GM12874 (cell line): ENCODE results near the gene ULK4.

Experiments
- TF ChIP-seq, protein P1 (sequence below): IDR thresholded peaks from 2 replicates; pipeline ENCODE4 v1.5.1; 2011; ENCODE audit warnings: low read depth, mild to moderate bottlenecking, control low read depth, low read length, moderate library complexity; ENCODE audit not compliant: insufficient read depth

The ULK4 gene

DNA sequence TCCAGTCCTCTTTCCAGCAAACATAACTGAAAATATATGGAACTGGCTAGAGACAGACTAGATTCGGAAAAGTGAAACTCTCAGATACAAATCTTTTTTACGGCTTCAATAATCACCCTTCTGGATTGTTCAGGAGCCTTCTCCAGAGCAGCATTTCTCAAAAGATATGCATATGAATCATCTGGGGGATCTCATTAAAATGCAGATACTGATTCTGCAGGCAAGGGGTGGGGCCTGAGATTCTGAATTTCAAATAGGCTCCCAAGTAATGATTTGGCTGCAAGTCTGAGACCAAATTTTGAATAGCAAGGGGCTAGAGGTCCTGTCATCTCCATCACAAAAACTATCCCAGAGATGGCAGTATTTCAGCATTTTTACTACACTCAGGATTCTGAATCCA, 597.2 kb downstream of the ULK4 start:
- TF ChIP-seq, protein P1, sequence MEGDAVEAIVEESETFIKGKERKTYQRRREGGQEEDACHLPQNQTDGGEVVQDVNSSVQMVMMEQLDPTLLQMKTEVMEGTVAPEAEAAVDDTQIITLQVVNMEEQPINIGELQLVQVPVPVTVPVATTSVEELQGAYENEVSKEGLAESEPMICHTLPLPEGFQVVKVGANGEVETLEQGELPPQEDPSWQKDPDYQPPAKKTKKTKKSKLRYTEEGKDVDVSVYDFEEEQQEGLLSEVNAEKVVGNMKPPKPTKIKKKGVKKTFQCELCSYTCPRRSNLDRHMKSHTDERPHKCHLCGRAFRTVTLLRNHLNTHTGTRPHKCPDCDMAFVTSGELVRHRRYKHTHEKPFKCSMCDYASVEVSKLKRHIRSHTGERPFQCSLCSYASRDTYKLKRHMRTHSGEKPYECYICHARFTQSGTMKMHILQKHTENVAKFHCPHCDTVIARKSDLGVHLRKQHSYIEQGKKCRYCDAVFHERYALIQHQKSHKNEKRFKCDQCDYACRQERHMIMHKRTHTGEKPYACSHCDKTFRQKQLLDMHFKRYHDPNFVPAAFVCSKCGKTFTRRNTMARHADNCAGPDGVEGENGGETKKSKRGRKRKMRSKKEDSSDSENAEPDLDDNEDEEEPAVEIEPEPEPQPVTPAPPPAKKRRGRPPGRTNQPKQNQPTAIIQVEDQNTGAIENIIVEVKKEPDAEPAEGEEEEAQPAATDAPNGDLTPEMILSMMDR: no peak

DNA sequence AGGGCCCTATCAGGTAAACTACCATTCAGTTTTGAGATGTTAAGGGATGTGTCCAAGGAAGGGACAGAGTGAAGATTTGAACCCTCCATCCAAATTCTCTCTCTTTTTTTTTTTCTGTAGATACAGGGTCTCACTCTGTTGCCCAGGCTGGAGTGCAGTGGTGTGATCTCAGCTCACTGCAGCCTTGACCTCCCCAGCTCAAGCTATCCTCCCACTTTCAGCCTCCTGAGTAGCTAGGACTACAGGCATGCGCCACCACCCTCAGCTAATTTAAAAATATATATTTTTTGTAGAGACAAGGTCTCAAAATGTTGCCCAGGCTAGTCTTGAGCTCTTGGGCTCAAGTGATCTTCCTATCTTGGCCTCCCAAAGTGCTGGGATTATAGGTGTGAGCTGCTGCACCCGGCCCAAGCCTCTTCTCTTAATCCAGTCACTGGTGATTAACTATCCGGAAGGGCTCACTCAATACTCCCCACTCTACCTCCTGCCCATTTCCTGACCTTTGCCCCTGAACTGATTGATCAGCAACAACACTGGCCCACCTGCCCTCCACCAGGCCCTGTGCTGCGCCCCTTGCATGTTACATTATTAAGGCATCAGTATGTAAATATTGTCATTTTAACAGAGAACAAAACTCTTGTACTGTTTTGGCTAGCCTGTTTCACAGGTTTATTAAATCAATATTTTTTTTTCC, 597.9 kb downstream of the ULK4 start:
- TF ChIP-seq, protein P1: no peak

DNA sequence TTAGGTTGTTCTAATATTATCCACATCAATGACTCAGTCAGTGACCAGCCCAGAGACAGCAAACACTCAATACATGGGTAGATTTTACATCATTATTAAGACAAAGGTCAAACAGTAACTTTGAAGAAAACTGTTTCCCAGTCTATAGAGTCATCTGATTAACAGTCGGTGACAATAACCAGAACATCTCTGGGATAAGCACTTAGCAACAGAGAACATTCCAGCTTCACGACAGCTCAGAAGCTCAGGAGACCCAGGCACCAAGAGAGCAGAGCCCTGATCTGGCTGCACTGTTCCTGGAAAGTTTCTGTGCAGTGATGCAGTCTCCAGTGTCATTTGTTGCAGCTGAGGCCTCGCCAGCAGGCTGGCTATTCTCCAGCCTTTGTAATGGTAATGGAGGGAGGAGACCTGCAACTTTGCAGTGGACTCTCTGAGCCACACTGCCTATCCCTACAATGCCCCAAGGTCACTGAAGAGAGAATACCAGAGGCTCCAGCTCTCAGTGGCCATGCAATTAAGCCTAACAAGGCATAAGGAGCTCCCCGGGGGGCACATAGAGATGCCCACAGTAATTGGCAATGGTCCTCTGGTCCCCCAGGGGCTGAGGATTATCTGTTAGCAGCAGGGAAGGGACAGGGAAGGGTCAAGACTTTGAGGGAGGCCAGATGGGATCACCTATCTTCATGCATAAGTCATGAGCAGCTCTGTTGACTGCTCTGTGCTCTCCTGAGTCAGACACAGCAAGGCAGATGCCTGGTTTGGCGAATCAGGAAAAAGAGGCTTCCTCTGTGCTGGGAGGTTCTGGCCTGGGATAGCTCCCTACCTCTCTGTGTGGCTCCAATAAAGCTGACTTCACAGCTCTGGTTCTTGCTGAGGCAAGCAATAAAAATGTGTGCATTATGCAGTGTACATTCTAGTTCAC, 599.0 kb downstream of the ULK4 start:
- TF ChIP-seq, protein P1: no peak

DNA sequence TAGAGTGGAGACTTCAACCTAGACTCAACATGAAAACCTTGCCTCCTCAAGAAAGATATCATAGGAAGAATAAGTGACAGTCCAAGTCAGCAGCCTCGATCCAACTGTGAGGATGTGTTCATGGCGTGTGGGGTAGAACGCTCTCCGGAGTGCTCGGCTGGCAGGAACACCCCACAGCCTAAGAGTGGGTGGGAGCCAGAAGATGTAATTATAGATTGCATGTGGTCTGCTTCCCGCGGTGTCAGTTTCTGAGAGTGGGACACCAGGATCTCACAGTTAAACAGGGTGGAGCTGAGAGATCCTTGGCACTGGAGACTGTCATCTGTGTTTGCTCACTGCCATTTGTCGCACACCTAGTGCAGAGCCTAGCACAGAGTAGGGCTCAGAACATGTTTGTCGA, 604.6 kb downstream of the ULK4 start:
- TF ChIP-seq, protein P1: no peak

DNA sequence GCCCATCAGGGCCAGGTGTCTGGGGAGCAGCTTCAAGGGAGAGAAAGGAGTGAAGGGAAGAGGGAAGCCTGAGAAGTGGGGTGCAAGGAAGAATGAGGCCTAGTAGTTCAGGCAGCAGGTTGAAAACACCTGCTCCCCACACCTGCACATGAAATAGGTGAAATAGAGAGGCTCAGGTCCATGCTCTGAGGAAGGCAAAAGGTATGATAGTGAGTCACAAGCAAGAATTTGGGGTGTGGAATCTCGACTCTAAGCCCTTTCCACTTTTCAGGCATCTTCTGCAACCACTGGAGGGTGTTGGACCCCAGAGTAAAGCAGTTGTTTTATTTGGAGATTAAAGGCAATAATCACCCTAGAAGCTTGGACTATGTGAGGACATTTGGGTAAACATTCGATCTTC, 605.1 kb downstream of the ULK4 start:
- TF ChIP-seq, protein P1: no peak

DNA sequence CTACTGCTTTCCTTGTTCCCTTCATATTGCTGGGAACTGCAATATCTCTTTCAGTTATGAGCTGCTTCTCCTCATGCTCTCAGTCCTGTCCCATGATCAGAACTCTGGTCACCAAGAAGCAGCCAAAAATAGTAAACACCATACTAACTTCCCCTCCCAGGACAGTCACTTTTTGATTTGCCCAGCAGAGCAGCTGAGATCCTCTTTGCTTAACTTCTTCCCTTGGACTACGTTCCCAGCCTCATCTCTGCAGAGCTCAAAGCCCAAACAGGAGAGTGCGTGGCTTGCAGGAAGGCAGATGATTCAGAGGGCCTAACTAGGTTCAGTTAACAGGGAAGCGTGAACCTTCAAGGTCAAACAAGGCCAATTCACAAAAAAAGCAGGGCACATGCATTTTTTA, 609.4 kb downstream of the ULK4 start:
- TF ChIP-seq, protein P1: no peak

DNA sequence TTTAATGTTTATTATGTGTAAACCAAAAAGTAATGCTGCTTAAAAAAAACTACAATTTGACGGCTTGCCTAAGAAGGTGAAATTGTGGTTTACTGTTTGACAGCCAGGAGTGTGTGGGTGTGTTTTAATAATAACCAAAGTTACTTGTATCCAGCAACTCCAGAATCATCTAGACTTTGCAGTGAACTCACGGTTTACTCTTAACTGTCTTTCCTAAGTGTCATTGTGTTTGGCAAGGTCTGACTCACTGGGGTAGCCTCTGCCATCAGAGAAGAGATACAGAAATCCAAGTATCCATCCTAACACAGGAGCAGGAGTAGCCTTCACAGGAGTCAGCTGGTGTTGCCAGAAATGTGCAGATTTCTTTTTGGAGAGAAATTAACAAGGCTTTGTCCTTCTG, 611.5 kb downstream of the ULK4 start:
- TF ChIP-seq, protein P1: no peak
